ENCODE measurements around the gene OAS2. TPM values are rescaled to one million over a fixed set of nuclear protein-coding genes. Genes with fewer than 3 reads are reported as not detected.

Gene OAS2
- polyA plus RNA-seq, 2 of the 4 experiments (the other 2 are of a cell fraction) = 0.05 to 0.19 TPM

- Histone ChIP-seq H3K27ac (peak overlapping the region; percentile 79 to 97), H3K4me1 (peaks cover 13% of the 10 kb centered on the region), H3K4me3 (peak overlapping the region; percentile 59), H3K9me3 (no peaks in the 10 kb centered on the region), H3K4me2 (peak overlapping the region; percentile 98)
- WGBS (ENCODE audit: missing lambda C conversion rate) = 17% methylated on average over 11 of the region's 11 CpGs
- ChIA-PET POLR2A (no interaction called here), CTCF (interaction anchor here (1.3 kb wide), 1 partner anchor 14 kb away, joined by 3 read pairs; no protein-coding TSS in a partner anchor)
- FAIRE-seq = no peak
- peak in 1 of 2 experiments; percentile 24 for DNase-seq (ENCODE audit: low read depth in 1 of 2, low spot score in 1 of 2)
- TF ChIP-seq NPAS2 (CRISPR knock-in tag; IDR thresholded peaks at IDR 0.05; ENCODE audit: borderline replicate concordance) = no peak
- TF ChIP-seq ATOH8 (CRISPR knock-in tag; IDR thresholded peaks at IDR 0.05; ENCODE audit: low read depth) = no peak
- TF ChIP-seq FOXS1 (CRISPR knock-in tag; IDR thresholded peaks at IDR 0.05) = no peak
- no peak for TF ChIP-seq SMC3 (IDR thresholded peaks at IDR 0.05)
- no peak for TF ChIP-seq EHMT2 (IDR thresholded peaks at IDR 0.05; ENCODE audit: low read depth)
- no peak for TF ChIP-seq HES2 (IDR thresholded peaks at IDR 0.05)
- TF ChIP-seq KDM1A (IDR thresholded peaks at IDR 0.05; ENCODE audit: low read depth) = no peak
- TF ChIP-seq MYC (IDR thresholded peaks at IDR 0.05; ENCODE audit: borderline replicate concordance, low read length) = no peak
- no peak for TF ChIP-seq MAZ (IDR thresholded peaks at IDR 0.05; ENCODE audit: borderline replicate concordance, low read depth, low read length)
- no peak for TF ChIP-seq SREBF2 (IDR thresholded peaks at IDR 0.05)
- TF ChIP-seq CTCF (IDR thresholded peaks at IDR 0.05) = no peak
- TF ChIP-seq RARB (CRISPR knock-in tag; IDR thresholded peaks at IDR 0.05) = no peak
- no peak for TF ChIP-seq ESRRA (IDR thresholded peaks at IDR 0.05; ENCODE audit: borderline replicate concordance, low read length)
- ATAC-seq = peak; percentile 40 to 51
Measured at GRCh38 chr12:112938751-112939150, 39.6 kb upstream of the OAS2 start.

- ATAC-seq (no peak), DNase-seq (ENCODE audit: low read depth in 1 of 2, low spot score in 1 of 2) (no peak), FAIRE-seq (no peak)
- TF ChIP-seq EHF (CRISPR knock-in tag; IDR thresholded peaks at IDR 0.05) = no peak
- TF ChIP-seq NFE2L2 (conservative IDR thresholded peaks at IDR 0.05; ENCODE audit: low read length) = no peak
- TF ChIP-seq FOSL2 (IDR thresholded peaks at IDR 0.05) = no peak
- no peak for TF ChIP-seq FOSL2 (CRISPR knock-in tag; IDR thresholded peaks at IDR 0.05)
- TF ChIP-seq CEBPB (IDR thresholded peaks at IDR 0.05) = no peak
- no peak for TF ChIP-seq EP300 (IDR thresholded peaks at IDR 0.05)
- no peak for TF ChIP-seq MAZ (IDR thresholded peaks at IDR 0.05; ENCODE audit: borderline replicate concordance, low read depth, low read length)
- TF ChIP-seq ZNF302 (CRISPR knock-in tag; IDR thresholded peaks at IDR 0.05) = no peak
- no peak for TF ChIP-seq PHF8 (IDR thresholded peaks at IDR 0.05; ENCODE audit: borderline replicate concordance, low read depth)
- no peak for TF ChIP-seq CBX2 (IDR thresholded peaks at IDR 0.05; ENCODE audit: borderline replicate concordance, low read depth)
- no peak for TF ChIP-seq FOXS1 (CRISPR knock-in tag; IDR thresholded peaks at IDR 0.05)
- no peak for TF ChIP-seq FOSB (CRISPR knock-in tag; IDR thresholded peaks at IDR 0.05)
- no peak for TF ChIP-seq JUN (IDR thresholded peaks at IDR 0.05)
- TF ChIP-seq CHD4 (IDR thresholded peaks at IDR 0.05; ENCODE audit: borderline replicate concordance) = no peak
- no peak for TF ChIP-seq POLR2AphosphoS2 (conservative IDR thresholded peaks at IDR 0.05; ENCODE audit: low read length)
- no peak for TF ChIP-seq BCL3 (IDR thresholded peaks at IDR 0.05)
- no peak for TF ChIP-seq EHMT2 (IDR thresholded peaks at IDR 0.05; ENCODE audit: low read depth)
- no peak for TF ChIP-seq HES2 (IDR thresholded peaks at IDR 0.05)
- no peak for TF ChIP-seq HMGXB4 (CRISPR knock-in tag; IDR thresholded peaks at IDR 0.05; ENCODE audit: borderline replicate concordance)
- no peak for TF ChIP-seq RAD21 (conservative IDR thresholded peaks at IDR 0.05 in 1 of 2, IDR thresholded peaks at IDR 0.05 in 1 of 2)
- no peak for TF ChIP-seq TP53 (CRISPR knock-in tag; IDR thresholded peaks at IDR 0.05)
- Histone ChIP-seq H3K4me1 (peaks cover 13% of the 10 kb centered on the region), H3K27ac (peak overlapping the region in 1 of 2 experiments; percentile 97; a peak in 2 of 6 replicates), H3K4me2 (peak overlapping the region; percentile 98), H3K9me3 (no peaks in the 10 kb centered on the region), H3K4me3 (no peak overlapping the region)
- ChIA-PET POLR2A (no interaction called here), CTCF (no interaction called here)
- WGBS (ENCODE audit: missing lambda C conversion rate) = 86% methylated on average over 7 of the region's 7 CpGs
Measured at GRCh38 chr12:112939761-112940381, 38.4 kb upstream of the OAS2 start.

Measured in A549 (cell line).